Left colon (tissue), 2 donors: ENCODE measurements around the gene TLE5. TPM values are rescaled to one million over a fixed set of nuclear protein-coding genes. Genes with fewer than 3 reads are reported as not detected.

ENCODE experiments used
- ATAC-seq: fragments of 200-7000 bp; cut with Tn5 transposase; one replicate; pipeline ENCODE4 v1.9.1; 2020; ENCODE audit warnings: mild to moderate bottlenecking, moderate library complexity
- DNase-seq, 2 donors: peaks; one replicate each; pipeline ENCODE4 v3.0.0-alpha.2; 2020
- intact Hi-C, 2 donors: fragments of 100-400 bp; cut with DNase I in 1 of 2; cut with micrococcal nuclease in 1 of 2; formaldehyde crosslinking; loops; one replicate each; pipeline versions ENCODE4 v1.11.2 to v1.14.0; 2022; cut with DNase I, micrococcal nuclease
- total RNA-seq, 2 donors: library from RNA; stranded (reverse); fragmentation: NEBNext Ultra II Directional; extraction: Animal tissue kit (Norgen Biotek cat#: 25700); gene quantifications; one replicate each; pipeline ENCODE4 v1.2.1, GENCODE V29; 2021
- donor health status: DM: no; HTN: no; CAD: no.
- donor health status: DM: yes; HTN: yes; CAD: no.

Gene TLE5
- total RNA-seq, 2 donors from 2014 or later = 427 to 487 TPM

DNA sequence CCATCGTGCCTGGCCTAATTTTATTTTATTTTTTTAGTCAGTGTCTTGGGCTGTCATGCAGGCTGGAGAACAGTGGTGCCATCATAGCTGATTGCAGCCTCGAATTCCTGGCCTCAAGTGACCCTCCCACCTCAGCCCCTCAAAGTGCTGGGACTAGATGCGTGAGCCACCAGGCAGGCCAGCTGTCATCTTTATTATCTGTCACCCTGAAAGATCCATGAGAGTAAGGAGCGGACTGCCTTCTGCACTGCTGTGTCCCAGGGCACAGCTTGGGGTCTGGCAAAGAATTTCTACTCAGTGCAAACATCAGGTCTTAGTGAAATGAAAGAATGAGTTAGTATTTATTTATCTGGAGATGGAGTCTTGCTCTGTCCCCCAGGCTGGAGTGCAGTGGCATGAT, 9.5 kb upstream of the TLE5 start:
- ATAC-seq (no peak), DNase-seq (no peak)
- intact Hi-C loops = no loop called here

- no peak for ATAC-seq
- intact Hi-C loops = no loop called here
- DNase-seq = no peak
Measured at GRCh38 chr19:3068071-3068470, 5.8 kb upstream of the TLE5 start.

GRCh38 chr19:3067563-3067962, 5.3 kb upstream of the TLE5 start:
- intact Hi-C loops = no loop called here
- DNase-seq (no peak), ATAC-seq (no peak)

DNA sequence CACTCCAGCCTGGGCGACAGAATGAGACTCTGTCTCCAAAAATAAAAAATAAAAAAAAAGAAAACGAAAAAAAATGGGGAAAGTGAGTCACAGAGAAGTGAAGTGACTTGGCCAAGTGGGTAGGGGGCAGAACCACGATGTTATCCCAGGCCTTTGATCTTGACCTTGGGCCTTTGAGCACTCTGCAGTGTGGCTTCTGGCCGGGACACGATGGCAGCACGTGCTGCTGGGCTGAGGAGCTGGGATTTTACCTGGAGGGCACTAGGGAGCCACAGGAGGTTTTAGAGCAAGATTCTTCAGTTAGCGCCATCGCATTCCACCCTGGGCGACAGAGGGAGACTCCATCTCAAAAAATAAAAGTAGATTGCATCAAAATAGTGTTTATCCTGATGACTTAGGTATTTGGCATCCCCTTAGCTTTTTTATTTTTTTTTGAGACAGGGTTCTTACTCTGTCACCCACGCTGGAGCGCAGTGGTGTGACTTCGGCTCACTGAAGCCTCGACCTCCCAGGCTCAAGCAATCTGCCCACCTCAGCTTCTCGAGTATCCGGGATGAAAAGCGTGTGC, 4.3 kb upstream of the TLE5 start:
- intact Hi-C loops = no loop called here
- ATAC-seq (no peak), DNase-seq (no peak)

GRCh38 chr19:3065675-3066357, 3.5 kb upstream of the TLE5 start:
- DNase-seq (peak; percentile 63 to 68), ATAC-seq (peak; percentile 20)
- intact Hi-C loops = no loop called here

DNA sequence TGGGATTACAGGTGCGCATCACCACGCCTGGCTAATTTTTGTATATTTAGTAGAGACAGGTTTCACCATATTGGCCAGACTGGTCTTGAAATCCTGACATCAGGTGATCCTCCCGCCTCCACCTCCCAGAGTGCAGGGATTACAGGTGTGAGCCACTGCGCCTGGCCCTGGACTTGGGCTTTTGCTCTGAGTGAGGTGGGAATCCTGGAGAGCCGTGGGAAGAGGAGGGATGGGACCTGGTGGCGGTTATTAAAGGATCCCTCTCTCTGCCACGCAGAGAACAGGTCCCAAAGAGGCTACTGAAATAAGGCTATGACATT, 1.7 kb upstream of the TLE5 start:
- no peak for ATAC-seq
- intact Hi-C loops = no loop called here
- no peak for DNase-seq

- ATAC-seq = peak; percentile 61
- intact Hi-C loops = no loop called here
Measured at GRCh38 chr19:3061182-3062161, 823 bp downstream of the TLE5 start.

DNA sequence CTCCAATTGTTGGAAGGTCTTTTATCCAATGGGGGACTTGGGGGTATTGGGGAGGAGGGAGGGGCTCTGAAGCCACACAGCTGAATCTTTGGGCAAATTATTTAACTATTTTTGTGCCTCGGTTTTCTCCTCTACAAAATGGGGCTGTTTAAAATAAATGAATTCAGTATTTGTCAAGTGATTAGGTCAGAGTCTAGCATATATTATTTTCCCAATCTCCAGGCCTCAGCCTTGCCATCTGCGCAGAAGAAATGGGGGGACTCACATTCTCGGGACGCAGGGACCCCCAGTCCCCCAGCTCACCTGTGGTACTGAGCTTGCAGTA, 1.5 kb downstream of the TLE5 start:
- no peak for ATAC-seq
- DNase-seq = no peak
- intact Hi-C loops = no loop called here

More at GRCh38 chr19:3061182-3062161, 823 bp downstream of the TLE5 start:
- DNase-seq = peak; percentile 66 to 82

GRCh38 chr19:3059653-3060052, 2.6 kb downstream of the TLE5 start:
- intact Hi-C loops = no loop called here
- no peak for ATAC-seq

DNA sequence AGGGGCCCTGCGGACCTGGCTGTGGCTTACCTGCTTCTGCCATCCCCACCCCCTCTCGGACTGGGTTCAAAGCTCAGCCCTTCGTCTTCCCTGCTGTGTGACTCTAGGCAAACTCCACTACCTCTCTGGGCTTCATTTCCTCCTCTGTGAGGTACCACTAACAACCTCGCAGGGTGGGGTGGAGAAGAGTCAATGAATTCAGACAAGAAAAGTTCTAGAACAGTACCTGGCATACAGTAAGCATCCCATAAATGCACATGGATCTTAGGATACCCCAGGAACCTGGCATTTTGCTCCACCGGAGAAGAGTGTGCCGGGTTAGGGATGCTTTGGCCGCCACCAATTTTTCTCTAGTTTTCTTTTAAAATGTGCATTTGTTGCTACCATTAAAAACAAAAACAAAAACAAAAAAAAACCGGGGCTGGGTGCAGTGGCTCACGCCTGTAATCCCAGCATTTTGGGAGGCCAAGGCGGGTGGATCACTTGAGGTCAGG, 3.4 kb downstream of the TLE5 start:
- intact Hi-C loops = no loop called here
- DNase-seq = no peak
- ATAC-seq = no peak

More at GRCh38 chr19:3059653-3060052, 2.6 kb downstream of the TLE5 start:
- no peak for DNase-seq

DNA sequence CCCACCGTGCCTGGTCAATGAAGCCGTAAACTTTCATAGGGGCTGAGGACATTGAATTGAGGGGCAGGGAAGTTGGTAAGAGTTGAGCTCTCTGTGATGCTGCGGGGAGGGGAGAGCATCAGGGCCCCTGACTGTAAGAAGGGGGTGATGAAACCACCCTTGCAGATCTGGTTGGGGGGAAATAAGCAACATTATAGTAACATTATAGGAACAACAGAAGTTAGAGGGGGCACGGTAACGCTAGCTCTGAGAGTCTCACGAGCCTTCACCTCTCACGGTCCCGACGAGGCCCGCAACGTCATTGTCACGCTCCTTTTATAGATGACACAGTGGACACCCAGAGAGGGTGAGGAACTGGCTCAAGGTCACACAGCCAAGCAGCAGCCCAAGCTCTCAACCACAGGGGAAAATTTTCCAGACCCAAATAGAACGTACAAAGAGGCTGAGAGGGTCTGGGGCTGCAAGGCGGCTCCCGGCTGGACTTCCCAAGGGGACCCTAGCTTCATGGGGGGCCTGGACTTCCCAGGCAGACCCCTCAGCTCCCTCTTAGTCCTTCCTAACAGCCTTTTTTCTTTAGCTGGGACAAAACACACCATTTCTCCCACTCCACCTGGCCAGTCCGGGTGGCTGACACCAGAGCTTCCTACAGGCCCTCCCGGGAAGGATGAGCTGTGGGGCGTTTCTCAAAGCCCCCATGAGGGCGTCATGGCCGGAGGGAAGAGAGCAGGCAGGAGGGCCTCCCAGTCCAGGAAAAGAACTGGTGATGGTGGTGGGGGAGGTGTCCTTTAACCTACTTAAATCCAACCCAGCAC, 4.1 kb downstream of the TLE5 start:
- DNase-seq (no peak), ATAC-seq (no peak)
- intact Hi-C loops = no loop called here

- ATAC-seq (peak; percentile 20), DNase-seq (peak; percentile 59 to 77)
- intact Hi-C loops = no loop called here
Measured at GRCh38 chr19:3057275-3057714, 5.0 kb downstream of the TLE5 start.

GRCh38 chr19:3056417-3057088, 5.7 kb downstream of the TLE5 start:
- intact Hi-C loops = no loop called here
- ATAC-seq (peak; percentile 1), DNase-seq (no peak)

DNA sequence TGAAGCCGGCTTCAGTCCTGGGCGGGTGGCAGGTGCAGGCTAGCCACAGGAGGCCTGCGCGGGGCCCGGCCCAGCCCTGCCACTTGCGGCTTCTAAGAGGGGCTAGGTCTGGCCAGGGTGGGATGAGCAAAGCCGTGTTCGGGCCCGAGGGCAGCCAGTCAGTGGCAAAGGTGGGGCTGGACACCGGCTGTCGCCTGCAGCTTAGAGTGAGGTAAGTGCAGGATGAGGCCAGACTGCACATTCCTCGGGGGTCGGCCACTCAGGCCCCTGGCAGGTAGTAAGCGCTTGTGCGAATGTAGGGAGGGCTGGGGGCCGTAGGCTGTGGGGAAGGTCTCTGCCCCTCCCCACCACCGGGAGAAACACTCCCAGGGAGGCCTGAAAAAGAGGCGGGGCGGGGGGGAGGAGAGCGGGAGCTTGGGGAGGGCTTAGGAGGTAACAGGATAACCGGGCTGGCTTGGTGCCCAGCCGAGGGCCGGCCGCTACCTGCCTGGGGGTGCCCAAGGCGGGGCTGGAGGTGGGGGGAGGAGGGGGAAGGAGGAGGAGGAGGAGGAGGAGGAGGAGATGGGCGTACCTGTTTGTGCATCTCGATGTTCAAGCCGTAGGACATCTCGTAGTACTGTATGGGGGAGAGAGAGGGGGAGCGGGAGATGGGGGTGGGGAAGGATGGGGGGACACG, 6.4 kb downstream of the TLE5 start:
- DNase-seq = peak; percentile 76 to 88
- peak; percentile 78 for ATAC-seq
- intact Hi-C loops = no loop called here

- DNase-seq = no peak
Measured at GRCh38 chr19:3054972-3055740, 7.1 kb downstream of the TLE5 start.

DNA sequence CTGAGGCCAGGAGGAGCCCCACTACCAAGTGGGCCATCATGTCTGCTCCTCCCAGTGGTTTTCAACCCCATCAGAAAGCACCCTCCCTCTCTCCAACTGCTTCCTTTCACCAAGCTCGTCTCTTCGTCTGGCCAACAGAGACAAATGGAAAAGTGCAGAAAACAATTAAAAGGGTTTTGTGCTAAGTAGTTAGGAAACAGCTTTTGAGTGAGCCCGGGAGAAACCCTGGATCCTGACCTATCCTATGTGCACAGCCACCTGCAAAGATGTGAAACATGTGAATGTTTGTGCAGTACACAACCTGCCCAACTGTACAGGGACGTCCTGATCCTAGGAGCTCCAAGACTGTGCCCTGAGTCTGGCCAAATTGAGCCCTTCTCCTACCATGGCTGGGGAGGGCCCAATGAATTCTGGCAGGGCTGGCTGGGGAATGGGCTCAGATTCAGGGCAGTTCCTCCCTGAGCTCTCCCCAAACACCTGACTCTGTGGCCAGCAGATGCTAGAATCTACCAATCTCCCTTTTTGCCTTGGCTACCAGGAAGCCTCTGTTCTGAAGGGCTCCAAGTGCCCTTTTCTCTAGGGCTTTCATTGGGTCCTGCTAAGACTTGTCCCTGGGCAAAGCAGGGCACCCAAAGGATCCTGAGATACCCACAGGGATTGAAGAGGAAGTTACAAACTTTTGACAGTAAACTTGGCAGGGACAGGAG, 7.9 kb downstream of the TLE5 start:
- no peak for ATAC-seq
- no peak for DNase-seq
- intact Hi-C loops = no loop called here

More at GRCh38 chr19:3054972-3055740, 7.1 kb downstream of the TLE5 start:
- intact Hi-C loops = no loop called here
- ATAC-seq = peak; percentile 13

- ATAC-seq (no peak), DNase-seq (no peak)
- intact Hi-C loops = no loop called here
Measured at GRCh38 chr19:3053780-3054179, 8.5 kb downstream of the TLE5 start.
